OCI-LY3 (cell line): ENCODE measurements around the gene NPFFR1.
A peak's percentile ranks its signal among the peaks of the same experiment; 100 is the strongest.

Experiments
- H2AFZ ChIP-seq: fragments of 200-600, 300-600 bp; shearing (Covaris generic); 2 replicates; pipeline ENCODE4 v1.6.0; 2014; ENCODE audit warnings: antibody characterized with exemption, low read depth, low read length
- H3K27ac ChIP-seq: fragments of 200-600, 300-600 bp; sonication (generic); 2 replicates; pipeline ENCODE4 v1.5.1; 2014; ENCODE audit warnings: mild to moderate bottlenecking, low read length, moderate library complexity, mixed read lengths
- H3K27me3 ChIP-seq: fragments of 200-600, 300-600 bp; sonication (generic); 2 replicates; pipeline ENCODE4 v1.6.1; 2014; ENCODE audit warnings: low read depth, low read length, mixed read lengths
- H3K36me3 ChIP-seq: fragments of 200-600, 300-600 bp; sonication (generic); replicated peaks from 2 replicates; pipeline ENCODE3; 2014; ENCODE audit warnings: low read depth, low read length, mixed read lengths
- H3K4me1 ChIP-seq: fragments of 300-600, 200-600 bp; sonication (generic); 2 replicates; pipeline ENCODE4 v1.6.1; 2014; ENCODE audit warnings: low read length, mixed read lengths
- H3K4me2 ChIP-seq: fragments of 200-600, 300-600 bp; sonication (generic); 2 replicates; pipeline ENCODE4 v1.6.1; 2014; ENCODE audit warnings: low read length, mixed read lengths
- H3K4me3 ChIP-seq: fragments of 300-600, 200-600 bp; sonication (generic); 2 replicates; pipeline ENCODE4 v1.5.1; 2014; ENCODE audit warnings: antibody characterized with exemption, mild to moderate bottlenecking, low read length, moderate library complexity
- H3K79me2 ChIP-seq: fragments of 300-600, 200-600 bp; shearing (Covaris generic); 2 replicates; pipeline ENCODE4 v1.6.1; 2014; ENCODE audit warnings: mild to moderate bottlenecking, low read length, mixed read lengths
- H3K9ac ChIP-seq: fragments of 300-600, 200-600 bp; shearing (Covaris generic); 2 replicates; pipeline ENCODE4 v1.6.0; 2014; ENCODE audit warnings: mild to moderate bottlenecking, low read length, moderate library complexity
- H3K9me3 ChIP-seq: fragments of 200-600, 300-600 bp; shearing (Covaris generic); 2 replicates; pipeline ENCODE4 v1.6.1; 2014; ENCODE audit warnings: low read length, mixed read lengths; ENCODE audit not compliant: insufficient read depth
- H4K20me1 ChIP-seq: fragments of 200-600, 300-600 bp; sonication (generic); 2 replicates; pipeline ENCODE4 v1.6.1; 2016; ENCODE audit warnings: low read length, mixed read lengths; ENCODE audit not compliant: insufficient read depth
- CTCF ChIP-seq: fragments of 200-600, 300-600 bp; sonication (generic); IDR thresholded peaks from 2 replicates; pipeline ENCODE4 v1.5.1; 2014; ENCODE audit warnings: antibody characterized with exemption, low read length, low read depth
- EZH2phosphoT487 ChIP-seq: fragments of 200-600 bp; shearing (Covaris generic); IDR thresholded peaks from 2 replicates; pipeline ENCODE4 v1.6.1; 2018; ENCODE audit warnings: antibody characterized with exemption, mixed run types, low read depth

NPFFR1 gene

GRCh38 chr10:70274643-70275042, 9.2 kb downstream of the NPFFR1 start:
- H3K36me3 ChIP-seq, result no peaks in the 10 kb centered on the region
- no peak; the same call in 1 of the 2 replicates for TF ChIP-seq CTCF
- no peak for TF ChIP-seq EZH2phosphoT487
- no peak overlapping the region for H2AFZ ChIP-seq
- peak overlapping the region; percentile 28 for H3K4me2 ChIP-seq
- H3K4me3 ChIP-seq, result no peak overlapping the region
- peak overlapping the region; percentile 51 for H3K27ac ChIP-seq
- H3K9ac ChIP-seq, result no peak overlapping the region
- no peaks in the 10 kb centered on the region for H4K20me1 ChIP-seq
- no peaks in the 10 kb centered on the region for H3K9me3 ChIP-seq
- peaks cover 49% of the 10 kb centered on the region for H3K4me1 ChIP-seq
- no peaks in the 10 kb centered on the region for H3K27me3 ChIP-seq
- no peaks in the 10 kb centered on the region for H3K79me2 ChIP-seq

- H3K27me3 ChIP-seq, result no peaks in the 10 kb centered on the region
- no peaks in the 10 kb centered on the region for H4K20me1 ChIP-seq
- peak overlapping the region; percentile 59 for H3K4me3 ChIP-seq
- TF ChIP-seq CTCF (peak; percentile 50), EZH2phosphoT487 (no peak)
- H3K9me3 ChIP-seq, result no peaks in the 10 kb centered on the region
- H3K36me3 ChIP-seq, result no peaks in the 10 kb centered on the region
- H3K4me1 ChIP-seq, result peaks cover 51% of the 10 kb centered on the region
- H3K4me2 ChIP-seq, result peak overlapping the region; percentile 77
- H2AFZ ChIP-seq, result peak overlapping the region; percentile 88
- no peaks in the 10 kb centered on the region for H3K79me2 ChIP-seq
- peak overlapping the region; percentile 56 for H3K27ac ChIP-seq
- H3K9ac ChIP-seq, result peak overlapping the region; percentile 57; the same call in 1 of the 2 replicates
These were observed 10.9 kb downstream of the NPFFR1 start for GRCh38 chr10:70272925-70273316.

DNA sequence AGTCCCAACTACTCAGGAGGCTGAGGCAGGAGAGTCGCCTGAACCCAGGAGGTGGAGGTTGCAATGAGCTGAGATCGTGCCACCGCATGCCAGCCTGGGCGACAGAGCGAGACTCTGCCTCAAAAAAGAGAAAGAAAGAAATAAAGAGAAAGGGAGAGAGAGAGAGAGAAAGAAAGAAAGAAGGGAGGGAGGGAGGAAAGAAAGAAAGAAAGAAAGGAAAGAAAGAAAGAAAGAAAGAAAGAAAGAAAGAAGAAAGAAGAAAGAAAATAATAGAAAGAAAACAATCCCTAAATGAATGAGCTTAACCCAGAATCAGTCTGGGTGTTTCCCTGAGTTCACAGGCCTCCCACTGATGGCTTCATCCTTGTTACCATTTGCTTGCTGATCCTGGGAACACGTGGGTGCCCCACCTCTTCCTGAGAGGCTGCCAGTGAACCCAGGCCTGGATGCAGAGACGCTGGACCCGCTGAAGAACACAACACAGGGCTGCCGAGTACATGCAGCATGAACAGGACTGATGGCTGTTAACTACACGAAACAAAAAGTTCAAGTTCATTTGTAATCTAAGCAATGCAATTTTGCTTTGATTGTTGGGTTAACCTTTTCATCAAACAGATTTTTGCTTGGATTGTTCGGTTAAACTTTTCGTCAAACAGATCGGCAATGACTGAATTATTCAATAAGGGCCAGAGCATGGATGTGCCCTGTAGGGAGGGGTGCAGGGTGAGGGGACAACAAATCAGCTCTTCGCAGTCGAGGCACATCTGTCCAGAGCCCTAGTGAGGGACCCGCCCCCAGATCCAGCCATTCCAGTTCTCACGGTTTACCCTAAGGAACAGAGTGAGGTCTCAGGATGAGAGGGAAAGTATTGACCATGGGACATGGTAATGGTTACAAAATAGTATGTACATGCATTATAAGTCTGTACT, 11.5 kb downstream of the NPFFR1 start:
- Histone ChIP-seq H3K4me2 (peak overlapping the region; percentile 77), H3K79me2 (no peaks in the 10 kb centered on the region), H3K9me3 (no peaks in the 10 kb centered on the region), H3K27ac (peak overlapping the region; percentile 56), H3K27me3 (no peaks in the 10 kb centered on the region), H3K9ac (peak overlapping the region; percentile 57; the same call in 1 of the 2 replicates), H3K36me3 (no peaks in the 10 kb centered on the region), H3K4me1 (peaks cover 48% of the 10 kb centered on the region), H2AFZ (peak overlapping the region; percentile 88), H4K20me1 (no peaks in the 10 kb centered on the region), H3K4me3 (peak overlapping the region; percentile 59)
- TF ChIP-seq CTCF (no peak), EZH2phosphoT487 (no peak)

DNA sequence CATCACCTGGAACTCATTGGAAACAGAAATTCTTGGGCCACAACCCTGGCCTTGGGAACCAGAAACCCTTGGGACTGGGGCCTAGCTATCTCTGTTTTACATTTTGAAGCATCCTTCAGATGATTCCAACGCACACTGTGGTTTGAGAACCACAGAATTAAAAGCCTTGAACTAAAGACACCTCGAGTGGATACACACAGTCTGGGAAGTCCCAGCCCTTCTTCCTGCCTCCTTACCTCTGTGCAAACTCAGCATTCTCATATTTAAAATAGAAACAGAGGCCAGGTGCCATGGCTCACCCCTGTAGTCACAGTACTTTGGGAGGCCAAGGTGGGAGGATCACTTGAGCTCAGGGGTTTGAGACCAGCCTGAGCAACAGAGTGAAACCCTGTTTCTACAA, 12.9 kb downstream of the NPFFR1 start:
- Histone ChIP-seq H3K9me3 (no peaks in the 10 kb centered on the region), H3K4me2 (peak overlapping the region; percentile 4; the same call in 1 of the 2 replicates), H3K79me2 (no peaks in the 10 kb centered on the region), H4K20me1 (no peaks in the 10 kb centered on the region), H3K4me1 (peaks cover 48% of the 10 kb centered on the region), H3K27ac (no peak overlapping the region), H3K27me3 (no peaks in the 10 kb centered on the region), H2AFZ (no peak overlapping the region), H3K36me3 (no peaks in the 10 kb centered on the region), H3K9ac (no peak overlapping the region), H3K4me3 (no peak overlapping the region)
- TF ChIP-seq CTCF (no peak), EZH2phosphoT487 (no peak)
